ENCODE results near the gene GLIS2. TPM values are rescaled to one million over a fixed set of nuclear protein-coding genes. Genes with fewer than 3 reads are reported as not detected.
"Not testable (repeated sequence)": the region's sequence is repeated elsewhere in the genome, so short reads cannot be mapped to it uniquely, and the experiment has no call there.

GLIS2 gene
- polyA plus RNA-seq, 2 of the 4 experiments (the other 2 are of a cell fraction), result 5.5 to 15.8 TPM

GRCh38 chr16:4333308-4333638, 17.4 kb downstream of the GLIS2 start:
- DNase-seq (ENCODE audit: low read depth in 1 of 2, low spot score in 1 of 2), result no peak
- ATAC-seq, result no peak
- peaks cover 27% of the 10 kb centered on the region for H3K4me1 ChIP-seq
- FAIRE-seq, result no peak
- WGBS (ENCODE audit: missing lambda C conversion rate), result 95% methylated on average over 9 of the region's 9 CpGs
- H3K4me3 ChIP-seq, result no peak overlapping the region
- no peak overlapping the region for H3K27ac ChIP-seq
- H3K4me2 ChIP-seq, result no peak overlapping the region
- ChIA-PET POLR2A (no interaction called here), CTCF (interaction anchor here (0.7 to 22.8 kb wide), 11 partner anchors 7 to 1181 kb away, joined by 3 to 423 read pairs (median 27); partner anchors contain the start of genes GLIS2 and TFAP4)
- no peak for TF ChIP-seq KDM1A (IDR thresholded peaks at IDR 0.05; ENCODE audit: low read depth)
- no peak for TF ChIP-seq EHF (CRISPR knock-in tag; IDR thresholded peaks at IDR 0.05)
- TF ChIP-seq FOSB (CRISPR knock-in tag; IDR thresholded peaks at IDR 0.05), result no peak
- TF ChIP-seq RFX5 (IDR thresholded peaks at IDR 0.05), result 0 out of 2 replicates have a peak, but pooled peaks have one; percentile 16
- no peaks in the 10 kb centered on the region for H3K9me3 ChIP-seq

GRCh38 chr16:4333714-4334113, 17.8 kb downstream of the GLIS2 start:
- CTCF ChIA-PET, result interaction anchor here (1.3 to 22.8 kb wide), 9 partner anchors 20 to 135 kb away, joined by 3 to 423 read pairs (median 27); partner anchors contain the start of genes GLIS2 and TFAP4
- H3K4me1 ChIP-seq, result peaks cover 27% of the 10 kb centered on the region
- H3K27ac ChIP-seq; FAIRE-seq; DNase-seq (ENCODE audit: low read depth in 1 of 2, low spot score in 1 of 2); ATAC-seq; H3K4me2 ChIP-seq; POLR2A ChIA-PET; H3K9me3 ChIP-seq; H3K4me3 ChIP-seq: not testable (repeated sequence)
- TF ChIP-seq RFX5 (IDR thresholded peaks at IDR 0.05), result 0 out of 2 replicates have a peak, but pooled peaks have one; percentile 6
- WGBS (ENCODE audit: missing lambda C conversion rate), result 91% methylated on average over 9 of the region's 9 CpGs

DNA sequence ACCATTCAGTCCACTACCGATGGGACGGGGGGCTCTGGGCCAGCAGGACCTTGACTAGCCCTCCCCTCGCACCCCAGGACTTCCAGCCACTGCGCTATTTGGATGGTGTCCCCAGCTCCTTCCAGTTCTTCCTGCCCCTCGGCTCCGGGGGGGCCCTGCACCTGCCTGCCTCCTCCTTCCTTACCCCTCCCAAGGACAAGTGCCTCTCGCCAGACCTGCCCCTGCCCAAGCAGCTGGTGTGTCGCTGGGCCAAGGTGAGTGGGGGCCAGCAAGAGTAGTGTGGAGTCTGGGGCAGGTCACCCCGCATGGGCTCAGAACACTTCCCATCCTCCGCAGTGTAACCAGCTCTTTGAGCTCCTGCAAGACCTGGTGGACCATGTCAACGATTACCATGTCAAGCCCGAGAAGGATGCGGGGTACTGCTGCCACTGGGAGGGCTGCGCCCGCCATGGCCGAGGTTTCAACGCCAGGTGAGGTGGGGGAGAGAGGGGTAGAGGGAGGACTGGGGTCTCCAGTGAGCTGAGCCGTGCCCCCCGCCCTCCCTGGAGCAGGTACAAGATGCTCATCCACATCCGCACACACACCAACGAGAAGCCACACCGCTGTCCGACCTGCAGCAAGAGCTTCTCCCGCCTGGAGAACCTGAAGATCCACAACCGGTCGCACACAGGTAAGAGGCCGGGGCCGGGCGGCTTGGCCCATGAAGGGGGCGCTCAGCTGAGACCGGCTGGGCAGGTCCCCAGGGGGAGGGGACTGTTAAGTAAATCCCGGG, 19.0 kb downstream of the GLIS2 start:
- WGBS (ENCODE audit: missing lambda C conversion rate), result 94% methylated on average over 23 of the region's 32 CpGs
- ATAC-seq, result no peak
- Histone ChIP-seq H3K4me3 (no peak overlapping the region), H3K4me1 (peaks cover 21% of the 10 kb centered on the region; the same call in 2 of the 3 replicates), H3K27ac (no peak overlapping the region), H3K9me3 (no peaks in the 10 kb centered on the region), H3K4me2 (no peak overlapping the region)
- no peak for DNase-seq (ENCODE audit: low read depth in 1 of 2, low spot score in 1 of 2)
- FAIRE-seq, result no peak
- ChIA-PET POLR2A (interaction anchor here (2.0 kb wide), 1 partner anchor 11 kb away, joined by 4 read pairs; no protein-coding TSS in a partner anchor), CTCF (interaction anchor here (1.2 to 22.8 kb wide), 10 partner anchors 14 to 81 kb away, joined by 3 to 423 read pairs (median 6); partner anchors contain the start of gene GLIS2)
- TF ChIP-seq TFCP2L1 (CRISPR knock-in tag; IDR thresholded peaks at IDR 0.05), result no peak
- TF ChIP-seq JUN (IDR thresholded peaks at IDR 0.05), result 0 out of 5 replicates have a peak, but pooled peaks of 1 of the 2 experiments have one; percentile 13
- no peak for TF ChIP-seq CBX8 (IDR thresholded peaks at IDR 0.05)
- TF ChIP-seq FOXS1 (CRISPR knock-in tag; IDR thresholded peaks at IDR 0.05), result no peak
- no peak for TF ChIP-seq HMGXB4 (CRISPR knock-in tag; IDR thresholded peaks at IDR 0.05; ENCODE audit: borderline replicate concordance)
- no peak for TF ChIP-seq ZNF302 (CRISPR knock-in tag; IDR thresholded peaks at IDR 0.05)

GRCh38 chr16:4336701-4337539, 21.1 kb downstream of the GLIS2 start:
- peak in 1 of 2 experiments; percentile 3; a peak in 3 of 6 replicates for ATAC-seq
- Histone ChIP-seq H3K4me1 (peaks cover 17% of the 10 kb centered on the region; the same call in 2 of the 3 replicates), H3K4me2 (no peak overlapping the region), H3K9me3 (no peaks in the 10 kb centered on the region), H3K27ac (no peak overlapping the region), H3K4me3 (no peak overlapping the region)
- no peak for DNase-seq (ENCODE audit: low read depth in 1 of 2, low spot score in 1 of 2)
- ChIA-PET CTCF (interaction anchor here (2.7 to 22.8 kb wide), 7 partner anchors 7 to 75 kb away, joined by 7 to 423 read pairs (median 59); partner anchors contain the start of genes GLIS2 and PAM16), POLR2A (interaction anchor here (0.6 to 2.0 kb wide), 2 partner anchors 9 to 29 kb away, joined by 3 to 4 read pairs; no protein-coding TSS in a partner anchor)
- FAIRE-seq, result no peak
- 93% methylated on average over 23 of the region's 41 CpGs for WGBS (ENCODE audit: missing lambda C conversion rate)
- TF ChIP-seq, protein P1, sequence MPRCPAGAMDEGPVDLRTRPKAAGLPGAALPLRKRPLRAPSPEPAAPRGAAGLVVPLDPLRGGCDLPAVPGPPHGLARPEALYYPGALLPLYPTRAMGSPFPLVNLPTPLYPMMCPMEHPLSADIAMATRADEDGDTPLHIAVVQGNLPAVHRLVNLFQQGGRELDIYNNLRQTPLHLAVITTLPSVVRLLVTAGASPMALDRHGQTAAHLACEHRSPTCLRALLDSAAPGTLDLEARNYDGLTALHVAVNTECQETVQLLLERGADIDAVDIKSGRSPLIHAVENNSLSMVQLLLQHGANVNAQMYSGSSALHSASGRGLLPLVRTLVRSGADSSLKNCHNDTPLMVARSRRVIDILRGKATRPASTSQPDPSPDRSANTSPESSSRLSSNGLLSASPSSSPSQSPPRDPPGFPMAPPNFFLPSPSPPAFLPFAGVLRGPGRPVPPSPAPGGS (IDR thresholded peaks at IDR 0.05), result no peak
- TF ChIP-seq RARB (CRISPR knock-in tag; IDR thresholded peaks at IDR 0.05) (no peak), RNF2 (IDR thresholded peaks at IDR 0.05; ENCODE audit: borderline replicate concordance, low read depth) (no peak), KDM5A (IDR thresholded peaks at IDR 0.05) (no peak), ZNF302 (CRISPR knock-in tag; IDR thresholded peaks at IDR 0.05) (no peak), CTCF (IDR thresholded peaks at IDR 0.05) (no peak), CHD2 (IDR thresholded peaks at IDR 0.05; ENCODE audit: low read length, partially characterized antibody) (no peak), NFE2L2 (conservative IDR thresholded peaks at IDR 0.05; ENCODE audit: low read length) (no peak), HES2 (IDR thresholded peaks at IDR 0.05) (no peak), MAFK (IDR thresholded peaks at IDR 0.05; ENCODE audit: partially characterized antibody) (no peak), HMGXB4 (CRISPR knock-in tag; IDR thresholded peaks at IDR 0.05; ENCODE audit: borderline replicate concordance) (no peak)

All from A549 (cell line).